DOHH2 (cell line): ENCODE data around the gene PRXL2A.

Experiments
- H3F3A ChIP-seq: fragments of 200-600 bp; sonication (generic), shearing (Covaris generic); 2 replicates; pipeline ENCODE4 v1.6.0; 2016; ENCODE audit warnings: antibody characterized with exemption, mild to moderate bottlenecking; ENCODE audit not compliant: control insufficient read depth, insufficient read depth
- H3K27ac ChIP-seq: fragments of 200-600 bp; sonication (generic); 2 replicates; pipeline ENCODE4 v1.5.1; 2014; ENCODE audit warnings: low read depth, mild to moderate bottlenecking, low read length, moderate library complexity
- H3K27me3 ChIP-seq: fragments of 200-600 bp; sonication (generic); 2 replicates; pipeline ENCODE4 v1.6.1; 2014; ENCODE audit warnings: mild to moderate bottlenecking, low read length, mixed read lengths; ENCODE audit not compliant: control insufficient read depth
- H3K36me3 ChIP-seq: fragments of 200-600 bp; sonication (generic); 2 replicates; pipeline ENCODE4 v1.6.1; 2014; ENCODE audit warnings: mild to moderate bottlenecking, low read length, moderate library complexity, mixed read lengths; ENCODE audit not compliant: control insufficient read depth
- H3K4me1 ChIP-seq: fragments of 200-600 bp; sonication (generic); 2 replicates; pipeline ENCODE4 v1.6.1; 2014; ENCODE audit warnings: mild to moderate bottlenecking, low read length, mixed read lengths; ENCODE audit not compliant: control insufficient read depth
- H3K4me2 ChIP-seq: fragments of 200-600 bp; sonication (generic); 2 replicates; pipeline ENCODE4 v1.6.0; 2014; ENCODE audit warnings: mild to moderate bottlenecking, low read length, moderate library complexity
- H3K4me3 ChIP-seq: fragments of 200-600 bp; sonication (generic); 2 replicates; pipeline ENCODE4 v1.5.1; 2014; ENCODE audit warnings: mild to moderate bottlenecking, low read length, mixed read lengths
- H3K79me2 ChIP-seq: fragments of 200-600 bp; sonication (generic); 2 replicates; pipeline ENCODE4 v1.6.1; 2014; ENCODE audit warnings: mild to moderate bottlenecking, low read length, mixed read lengths; ENCODE audit not compliant: control insufficient read depth
- H3K9me2 ChIP-seq: fragments of 200-600 bp; sonication (generic); replicated peaks from 2 replicates; pipeline ENCODE4 v1.6.1; 2014; ENCODE audit warnings: mild to moderate bottlenecking, low read length, mixed read lengths; ENCODE audit not compliant: control insufficient read depth
- H3K9me3 ChIP-seq: fragments of 200-600 bp; sonication (generic); 2 replicates; pipeline ENCODE4 v1.6.1; 2014; ENCODE audit warnings: antibody characterized with exemption, low read length, mixed read lengths; ENCODE audit not compliant: control insufficient read depth, insufficient read depth
- H4K20me1 ChIP-seq: fragments of 200-600 bp; sonication (generic); 2 replicates; pipeline ENCODE4 v1.6.0; 2014; ENCODE audit warnings: low read depth, mild to moderate bottlenecking, antibody characterized with exemption, low read length, moderate library complexity; ENCODE audit not compliant: control insufficient read depth, insufficient read depth
- EZH2phosphoT487 ChIP-seq: fragments of 200-600 bp; sonication (generic); IDR thresholded peaks from 2 replicates; pipeline ENCODE4 v1.6.1; 2017; ENCODE audit warnings: borderline replicate concordance, mild to moderate bottlenecking, antibody characterized with exemption, low read length, moderate library complexity, mixed read lengths
- TF ChIP-seq, protein P1 (sequence below): fragments of 200-600 bp; sonication (generic); IDR thresholded peaks from one replicate; pipeline ENCODE4 v1.5.1; 2014; ENCODE audit warnings: antibody characterized with exemption, mild to moderate bottlenecking, low read depth, low read length; ENCODE audit not compliant: poor library complexity, severe bottlenecking

Gene PRXL2A

DNA sequence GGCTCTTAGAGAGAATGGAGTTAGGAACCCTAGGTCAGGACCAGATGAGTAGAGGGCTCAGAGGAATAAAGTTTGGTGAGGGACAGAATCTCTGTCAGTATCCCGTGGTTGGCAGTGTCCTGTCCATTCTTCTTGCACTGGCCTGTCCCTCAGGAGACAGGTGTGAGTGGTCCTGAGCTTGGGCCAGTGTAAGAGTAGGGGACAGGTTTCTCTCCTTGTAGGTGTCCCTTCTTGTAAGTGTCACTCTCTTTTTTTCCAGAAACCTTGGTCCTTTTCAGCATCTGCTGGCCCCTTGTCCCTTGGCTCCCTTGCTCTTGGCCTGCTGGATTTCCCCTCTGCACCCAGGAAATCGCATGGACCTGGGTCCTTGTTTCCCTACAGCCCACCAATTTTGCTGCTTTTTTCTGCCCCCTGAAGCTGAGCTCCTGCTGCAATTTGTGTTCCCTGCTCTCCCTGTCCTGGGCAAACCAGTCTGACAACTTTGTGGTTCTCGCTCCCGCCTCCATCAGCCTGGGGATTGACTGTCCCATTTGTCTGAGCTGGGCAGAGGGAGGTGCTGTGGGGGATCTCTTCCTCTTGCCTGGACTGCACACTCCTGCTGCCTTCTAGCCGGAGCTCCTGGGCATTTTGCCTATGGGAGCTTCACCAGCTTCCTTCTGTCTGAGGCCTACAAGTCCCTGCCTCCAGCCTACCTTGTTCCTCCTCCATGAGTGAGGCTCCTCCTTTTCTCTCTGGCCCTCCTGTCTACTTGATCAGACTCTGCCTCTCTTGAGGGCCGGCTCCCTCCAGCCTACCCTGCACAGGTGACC is 52.3 kb downstream of the PRXL2A start:
- Histone ChIP-seq H3K4me1 (peaks cover 95% of the 10 kb centered on the region), H4K20me1 (peaks cover 7% of the 10 kb centered on the region; the same call in 1 of the 2 replicates), H3K27ac (no peak overlapping the region), H3K27me3 (no peaks in the 10 kb centered on the region), H3K36me3 (peaks cover 5% of the 10 kb centered on the region; the same call in 1 of the 2 replicates), H3F3A (no peaks in the 10 kb centered on the region), H3K9me3 (no peaks in the 10 kb centered on the region), H3K4me2 (peak overlapping the region; percentile 10; the same call in 1 of the 2 replicates), H3K79me2 (peaks cover 99% of the 10 kb centered on the region), H3K4me3 (no peak overlapping the region), H3K9me2 (no peaks in the 10 kb centered on the region)
- TF ChIP-seq, protein P1, sequence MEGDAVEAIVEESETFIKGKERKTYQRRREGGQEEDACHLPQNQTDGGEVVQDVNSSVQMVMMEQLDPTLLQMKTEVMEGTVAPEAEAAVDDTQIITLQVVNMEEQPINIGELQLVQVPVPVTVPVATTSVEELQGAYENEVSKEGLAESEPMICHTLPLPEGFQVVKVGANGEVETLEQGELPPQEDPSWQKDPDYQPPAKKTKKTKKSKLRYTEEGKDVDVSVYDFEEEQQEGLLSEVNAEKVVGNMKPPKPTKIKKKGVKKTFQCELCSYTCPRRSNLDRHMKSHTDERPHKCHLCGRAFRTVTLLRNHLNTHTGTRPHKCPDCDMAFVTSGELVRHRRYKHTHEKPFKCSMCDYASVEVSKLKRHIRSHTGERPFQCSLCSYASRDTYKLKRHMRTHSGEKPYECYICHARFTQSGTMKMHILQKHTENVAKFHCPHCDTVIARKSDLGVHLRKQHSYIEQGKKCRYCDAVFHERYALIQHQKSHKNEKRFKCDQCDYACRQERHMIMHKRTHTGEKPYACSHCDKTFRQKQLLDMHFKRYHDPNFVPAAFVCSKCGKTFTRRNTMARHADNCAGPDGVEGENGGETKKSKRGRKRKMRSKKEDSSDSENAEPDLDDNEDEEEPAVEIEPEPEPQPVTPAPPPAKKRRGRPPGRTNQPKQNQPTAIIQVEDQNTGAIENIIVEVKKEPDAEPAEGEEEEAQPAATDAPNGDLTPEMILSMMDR: no peak
- no peak for TF ChIP-seq EZH2phosphoT487

DNA sequence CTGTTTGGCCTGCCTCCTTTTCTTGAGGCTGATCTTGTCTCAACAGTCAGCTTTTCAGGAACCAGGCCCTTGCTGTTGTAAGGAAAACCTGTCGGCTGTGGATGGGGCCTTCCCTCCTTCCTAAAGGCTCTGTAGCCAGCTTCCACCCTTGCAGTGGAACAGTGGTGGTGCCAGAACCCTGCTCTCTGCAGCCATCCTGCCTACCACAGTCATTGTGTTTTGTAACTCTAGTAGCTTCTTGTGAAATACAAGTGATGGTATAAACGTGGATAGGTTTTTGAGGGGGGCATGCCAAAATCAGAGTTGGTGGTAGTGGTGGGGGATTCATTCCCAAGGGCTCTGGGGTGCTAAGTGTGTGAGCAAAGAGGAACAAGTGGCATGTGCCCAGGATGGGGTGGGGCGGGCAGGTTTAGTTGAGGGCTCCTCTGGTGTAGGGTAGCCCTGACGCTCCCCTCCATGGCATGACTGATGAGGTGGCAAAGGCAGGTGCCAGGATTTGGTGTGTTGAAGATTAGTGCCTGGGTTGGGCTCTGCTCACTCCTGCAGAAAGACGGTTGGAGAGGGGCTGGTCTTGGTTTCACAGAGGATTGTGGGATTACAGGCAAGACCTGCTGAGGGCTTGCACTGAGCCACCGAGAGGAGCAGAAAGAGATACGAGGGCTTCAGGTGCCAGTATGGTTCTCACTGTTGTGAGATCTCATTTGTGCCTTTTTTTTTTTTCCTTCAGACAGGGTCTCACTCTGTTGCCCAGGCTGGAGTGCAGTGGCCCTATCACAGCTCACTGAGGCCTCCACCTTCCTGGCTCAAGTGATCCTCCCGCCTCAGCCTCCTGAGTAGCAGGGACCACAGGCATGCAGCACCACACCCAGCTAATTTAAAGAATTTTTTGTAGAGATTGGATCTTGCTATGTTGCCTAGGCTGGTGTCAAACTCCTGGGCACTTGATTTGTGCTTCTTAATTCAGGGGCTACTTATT is 53.1 kb downstream of the PRXL2A start:
- peak overlapping the region; percentile 10 for H3K4me2 ChIP-seq
- H3K27me3 ChIP-seq: no peaks in the 10 kb centered on the region
- H3K27ac ChIP-seq: no peak overlapping the region
- peaks cover 5% of the 10 kb centered on the region; the same call in 1 of the 2 replicates for H3K36me3 ChIP-seq
- H3F3A ChIP-seq: no peaks in the 10 kb centered on the region
- no peak overlapping the region for H3K4me3 ChIP-seq
- TF ChIP-seq, protein P1: no peak
- TF ChIP-seq EZH2phosphoT487: no peak
- H3K9me3 ChIP-seq: no peaks in the 10 kb centered on the region
- H3K4me1 ChIP-seq: peaks cover 95% of the 10 kb centered on the region
- peaks cover 99% of the 10 kb centered on the region for H3K79me2 ChIP-seq
- H4K20me1 ChIP-seq: no peaks in the 10 kb centered on the region
- H3K9me2 ChIP-seq: no peaks in the 10 kb centered on the region

DNA sequence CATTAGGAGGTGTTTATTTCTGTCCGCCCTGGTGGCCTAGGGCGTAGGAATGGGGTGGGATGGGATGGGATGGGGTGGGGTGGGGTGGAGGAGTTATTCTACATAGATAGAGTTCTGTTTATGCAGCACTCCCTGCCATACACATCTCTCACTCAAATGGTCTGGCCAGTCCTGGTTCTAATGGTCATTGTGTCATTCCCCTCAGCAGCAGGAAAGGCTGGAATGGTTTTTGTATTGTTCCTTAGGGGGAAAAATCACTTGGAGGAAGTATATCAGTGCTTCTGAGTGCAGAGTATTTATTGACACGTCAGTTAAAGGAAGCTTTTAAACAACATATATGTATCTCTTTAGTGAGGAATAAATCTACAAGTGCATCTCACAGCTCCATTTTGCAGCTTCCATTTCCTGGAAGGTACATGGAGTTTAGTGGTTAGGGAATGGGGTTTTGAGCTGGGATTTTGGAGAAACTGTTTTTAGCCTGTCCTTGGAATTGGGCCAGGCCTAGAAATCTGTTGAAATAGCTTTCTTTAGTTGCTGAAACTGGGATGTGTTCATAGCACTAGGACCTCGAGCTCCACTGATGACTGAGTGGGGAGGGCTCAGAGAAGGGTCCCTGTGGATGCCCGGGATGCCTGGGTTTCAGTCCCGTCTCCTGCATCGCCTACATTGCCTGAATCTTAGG is 54.1 kb downstream of the PRXL2A start:
- H3K27me3 ChIP-seq: no peaks in the 10 kb centered on the region
- no peaks in the 10 kb centered on the region for H3K9me3 ChIP-seq
- H3K9me2 ChIP-seq: no peaks in the 10 kb centered on the region
- peaks cover 100% of the 10 kb centered on the region for H3K4me1 ChIP-seq
- H3K4me2 ChIP-seq: peak overlapping the region; percentile 56
- no peaks in the 10 kb centered on the region for H3F3A ChIP-seq
- peak overlapping the region; percentile 55 for H3K27ac ChIP-seq
- TF ChIP-seq, protein P1: no peak
- no peak for TF ChIP-seq EZH2phosphoT487
- H3K36me3 ChIP-seq: peaks cover 8% of the 10 kb centered on the region
- H4K20me1 ChIP-seq: no peaks in the 10 kb centered on the region
- H3K4me3 ChIP-seq: peak overlapping the region; percentile 36
- H3K79me2 ChIP-seq: peaks cover 99% of the 10 kb centered on the region
